ENCODE results near the gene ANO9. TPM values are rescaled to one million over a fixed set of nuclear protein-coding genes. Genes with fewer than 3 reads are reported as not detected.

The ANO9 gene
- total and polyA plus RNA-seq, 2 experiments from 2014 or later, result 9.0 to 10.2 TPM

DNA sequence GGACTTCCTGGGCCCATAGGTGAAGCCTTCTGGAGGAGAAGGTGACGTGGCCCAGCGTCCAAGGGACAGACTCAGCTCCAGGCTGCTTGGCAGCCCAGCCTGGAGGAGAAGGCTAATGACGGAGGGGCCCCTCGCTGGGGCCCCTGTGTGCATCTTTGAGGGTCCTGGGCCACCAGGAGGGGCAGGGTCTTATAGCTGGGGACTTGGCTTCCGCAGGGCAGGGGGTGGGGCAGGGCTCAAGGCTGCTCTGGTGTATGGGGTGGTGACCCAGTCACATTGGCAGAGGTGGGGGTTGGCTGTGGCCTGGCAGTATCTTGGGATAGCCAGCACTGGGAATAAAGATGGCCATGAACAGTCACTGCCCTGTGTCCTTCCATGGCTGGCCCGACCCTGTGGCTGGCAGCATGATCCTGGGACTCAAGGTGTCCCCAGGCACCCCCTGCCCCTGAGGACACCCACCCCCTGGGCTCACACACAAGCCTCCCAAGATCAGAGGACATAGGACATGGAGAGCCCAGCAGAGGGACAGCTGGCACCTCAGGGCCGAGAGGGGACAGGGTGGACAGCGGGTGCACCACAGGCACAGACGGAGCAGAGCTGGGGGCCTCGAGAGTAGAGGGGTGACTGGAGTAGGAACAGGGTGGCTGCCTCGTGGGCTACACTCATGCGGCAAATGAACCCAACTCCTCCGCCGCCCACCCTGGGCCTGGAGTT, 37.1 kb downstream of the ANO9 start (continued):
- TF ChIP-seq, protein P1, sequence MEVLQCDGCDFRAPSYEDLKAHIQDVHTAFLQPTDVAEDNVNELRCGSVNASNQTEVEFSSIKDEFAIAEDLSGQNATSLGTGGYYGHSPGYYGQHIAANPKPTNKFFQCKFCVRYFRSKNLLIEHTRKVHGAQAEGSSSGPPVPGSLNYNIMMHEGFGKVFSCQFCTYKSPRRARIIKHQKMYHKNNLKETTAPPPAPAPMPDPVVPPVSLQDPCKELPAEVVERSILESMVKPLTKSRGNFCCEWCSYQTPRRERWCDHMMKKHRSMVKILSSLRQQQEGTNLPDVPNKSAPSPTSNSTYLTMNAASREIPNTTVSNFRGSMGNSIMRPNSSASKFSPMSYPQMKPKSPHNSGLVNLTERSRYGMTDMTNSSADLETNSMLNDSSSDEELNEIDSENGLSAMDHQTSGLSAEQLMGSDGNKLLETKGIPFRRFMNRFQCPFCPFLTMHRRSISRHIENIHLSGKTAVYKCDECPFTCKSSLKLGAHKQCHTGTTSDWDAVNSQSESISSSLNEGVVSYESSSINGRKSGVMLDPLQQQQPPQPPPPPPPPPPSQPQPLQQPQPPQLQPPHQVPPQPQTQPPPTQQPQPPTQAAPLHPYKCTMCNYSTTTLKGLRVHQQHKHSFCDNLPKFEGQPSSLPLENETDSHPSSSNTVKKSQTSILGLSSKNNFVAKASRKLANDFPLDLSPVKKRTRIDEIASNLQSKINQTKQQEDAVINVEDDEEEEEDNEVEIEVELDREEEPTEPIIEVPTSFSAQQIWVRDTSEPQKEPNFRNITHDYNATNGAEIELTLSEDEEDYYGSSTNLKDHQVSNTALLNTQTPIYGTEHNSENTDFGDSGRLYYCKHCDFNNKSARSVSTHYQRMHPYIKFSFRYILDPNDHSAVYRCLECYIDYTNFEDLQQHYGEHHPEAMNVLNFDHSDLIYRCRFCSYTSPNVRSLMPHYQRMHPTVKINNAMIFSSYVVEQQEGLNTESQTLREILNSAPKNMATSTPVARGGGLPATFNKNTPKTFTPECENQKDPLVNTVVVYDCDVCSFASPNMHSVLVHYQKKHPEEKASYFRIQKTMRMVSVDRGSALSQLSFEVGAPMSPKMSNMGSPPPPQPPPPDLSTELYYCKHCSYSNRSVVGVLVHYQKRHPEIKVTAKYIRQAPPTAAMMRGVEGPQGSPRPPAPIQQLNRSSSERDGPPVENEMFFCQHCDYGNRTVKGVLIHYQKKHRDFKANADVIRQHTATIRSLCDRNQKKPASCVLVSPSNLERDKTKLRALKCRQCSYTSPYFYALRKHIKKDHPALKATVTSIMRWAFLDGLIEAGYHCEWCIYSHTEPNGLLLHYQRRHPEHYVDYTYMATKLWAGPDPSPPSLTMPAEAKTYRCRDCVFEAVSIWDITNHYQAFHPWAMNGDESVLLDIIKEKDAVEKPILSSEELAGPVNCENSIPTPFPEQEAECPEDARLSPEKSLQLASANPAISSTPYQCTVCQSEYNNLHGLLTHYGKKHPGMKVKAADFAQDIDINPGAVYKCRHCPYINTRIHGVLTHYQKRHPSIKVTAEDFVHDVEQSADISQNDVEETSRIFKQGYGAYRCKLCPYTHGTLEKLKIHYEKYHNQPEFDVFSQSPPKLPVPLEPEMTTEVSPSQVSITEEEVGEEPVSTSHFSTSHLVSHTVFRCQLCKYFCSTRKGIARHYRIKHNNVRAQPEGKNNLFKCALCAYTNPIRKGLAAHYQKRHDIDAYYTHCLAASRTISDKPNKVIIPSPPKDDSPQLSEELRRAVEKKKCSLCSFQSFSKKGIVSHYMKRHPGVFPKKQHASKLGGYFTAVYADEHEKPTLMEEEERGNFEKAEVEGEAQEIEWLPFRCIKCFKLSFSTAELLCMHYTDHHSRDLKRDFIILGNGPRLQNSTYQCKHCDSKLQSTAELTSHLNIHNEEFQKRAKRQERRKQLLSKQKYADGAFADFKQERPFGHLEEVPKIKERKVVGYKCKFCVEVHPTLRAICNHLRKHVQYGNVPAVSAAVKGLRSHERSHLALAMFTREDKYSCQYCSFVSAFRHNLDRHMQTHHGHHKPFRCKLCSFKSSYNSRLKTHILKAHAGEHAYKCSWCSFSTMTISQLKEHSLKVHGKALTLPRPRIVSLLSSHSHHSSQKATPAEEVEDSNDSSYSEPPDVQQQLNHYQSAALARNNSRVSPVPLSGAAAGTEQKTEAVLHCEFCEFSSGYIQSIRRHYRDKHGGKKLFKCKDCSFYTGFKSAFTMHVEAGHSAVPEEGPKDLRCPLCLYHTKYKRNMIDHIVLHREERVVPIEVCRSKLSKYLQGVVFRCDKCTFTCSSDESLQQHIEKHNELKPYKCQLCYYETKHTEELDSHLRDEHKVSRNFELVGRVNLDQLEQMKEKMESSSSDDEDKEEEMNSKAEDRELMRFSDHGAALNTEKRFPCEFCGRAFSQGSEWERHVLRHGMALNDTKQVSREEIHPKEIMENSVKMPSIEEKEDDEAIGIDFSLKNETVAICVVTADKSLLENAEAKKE (CRISPR knock-in tag; IDR thresholded peaks at IDR 0.05), result no peak
- TF ChIP-seq, protein P2, sequence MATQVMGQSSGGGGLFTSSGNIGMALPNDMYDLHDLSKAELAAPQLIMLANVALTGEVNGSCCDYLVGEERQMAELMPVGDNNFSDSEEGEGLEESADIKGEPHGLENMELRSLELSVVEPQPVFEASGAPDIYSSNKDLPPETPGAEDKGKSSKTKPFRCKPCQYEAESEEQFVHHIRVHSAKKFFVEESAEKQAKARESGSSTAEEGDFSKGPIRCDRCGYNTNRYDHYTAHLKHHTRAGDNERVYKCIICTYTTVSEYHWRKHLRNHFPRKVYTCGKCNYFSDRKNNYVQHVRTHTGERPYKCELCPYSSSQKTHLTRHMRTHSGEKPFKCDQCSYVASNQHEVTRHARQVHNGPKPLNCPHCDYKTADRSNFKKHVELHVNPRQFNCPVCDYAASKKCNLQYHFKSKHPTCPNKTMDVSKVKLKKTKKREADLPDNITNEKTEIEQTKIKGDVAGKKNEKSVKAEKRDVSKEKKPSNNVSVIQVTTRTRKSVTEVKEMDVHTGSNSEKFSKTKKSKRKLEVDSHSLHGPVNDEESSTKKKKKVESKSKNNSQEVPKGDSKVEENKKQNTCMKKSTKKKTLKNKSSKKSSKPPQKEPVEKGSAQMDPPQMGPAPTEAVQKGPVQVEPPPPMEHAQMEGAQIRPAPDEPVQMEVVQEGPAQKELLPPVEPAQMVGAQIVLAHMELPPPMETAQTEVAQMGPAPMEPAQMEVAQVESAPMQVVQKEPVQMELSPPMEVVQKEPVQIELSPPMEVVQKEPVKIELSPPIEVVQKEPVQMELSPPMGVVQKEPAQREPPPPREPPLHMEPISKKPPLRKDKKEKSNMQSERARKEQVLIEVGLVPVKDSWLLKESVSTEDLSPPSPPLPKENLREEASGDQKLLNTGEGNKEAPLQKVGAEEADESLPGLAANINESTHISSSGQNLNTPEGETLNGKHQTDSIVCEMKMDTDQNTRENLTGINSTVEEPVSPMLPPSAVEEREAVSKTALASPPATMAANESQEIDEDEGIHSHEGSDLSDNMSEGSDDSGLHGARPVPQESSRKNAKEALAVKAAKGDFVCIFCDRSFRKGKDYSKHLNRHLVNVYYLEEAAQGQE (IDR thresholded peaks at IDR 0.05; ENCODE audit: unreplicated experiment), result no peak

DNA sequence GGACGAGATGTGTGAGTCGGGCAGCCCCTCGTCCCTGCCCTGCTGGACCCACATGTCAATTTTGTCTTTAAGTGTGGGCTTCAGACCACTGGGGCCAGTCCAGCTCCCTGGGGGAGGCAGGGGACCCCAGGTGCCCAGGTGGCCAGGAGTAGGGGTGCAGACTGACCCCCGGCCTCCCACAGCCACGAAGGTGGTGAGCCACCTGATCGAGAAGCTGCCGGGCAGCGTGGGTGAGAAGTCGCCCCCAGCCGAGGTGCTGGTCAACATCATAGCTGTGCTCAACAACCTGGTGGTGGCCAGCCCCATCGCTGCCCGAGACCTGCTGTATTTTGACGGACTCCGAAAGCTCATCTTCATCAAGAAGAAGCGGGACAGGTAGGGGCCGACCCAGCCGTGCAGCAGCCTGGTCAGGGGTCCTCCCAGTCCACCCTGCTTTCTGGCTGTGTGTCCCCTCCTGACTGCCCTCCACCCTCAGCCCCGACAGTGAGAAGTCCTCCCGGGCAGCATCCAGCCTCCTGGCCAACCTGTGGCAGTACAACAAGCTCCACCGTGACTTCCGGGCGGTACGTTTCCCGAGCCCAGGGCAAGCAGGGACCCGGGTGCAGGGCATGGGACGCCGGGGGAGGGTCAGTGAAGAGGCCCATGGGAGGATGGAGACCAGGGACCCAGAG, 37.9 kb downstream of the ANO9 start:
- Histone ChIP-seq H3K4me3 (no peak overlapping the region), H3K79me2 (replicated peaks; ENCODE audit: insufficient read depth) (no peaks in the 10 kb centered on the region), H3K9me2 (ENCODE audit: insufficient read depth) (no peaks in the 10 kb centered on the region), H2AFZ (no peak overlapping the region), H3K27ac (ENCODE audit: low read depth) (no peak overlapping the region), H3K27me3 (ENCODE audit: insufficient read depth) (no peaks in the 10 kb centered on the region), H3K4me1 (ENCODE audit: insufficient read depth) (no peaks in the 10 kb centered on the region), H3K4me2 (no peak overlapping the region), H4K20me1 (replicated peaks; ENCODE audit: insufficient read depth) (no peaks in the 10 kb centered on the region; the same call in 1 of the 2 replicates), H3F3A (replicated peaks; ENCODE audit: low read depth) (no peaks in the 10 kb centered on the region), H3K36me3 (ENCODE audit: insufficient read depth) (no peaks in the 10 kb centered on the region)
- H3K27ac Mint-ChIP-seq, result no peak overlapping the region
- ATAC-seq, result no peak
- H3K4me1 Mint-ChIP-seq, result no peaks in the 10 kb centered on the region; the same call in 2 of the 3 replicates
- peaks cover 5% of the 10 kb centered on the region for H3K36me3 Mint-ChIP-seq (ENCODE audit: low read depth)
- peaks cover 15% of the 10 kb centered on the region for H3K27me3 Mint-ChIP-seq (ENCODE audit: insufficient read depth, low read depth, poor library complexity)
- H3K4me3 Mint-ChIP-seq, result no peak overlapping the region
- DNase-seq (ENCODE audit: low spot score), result no peak
- H3K9me3 Mint-ChIP-seq, result peaks cover 21% of the 10 kb centered on the region
- TF ChIP-seq, protein P3, sequence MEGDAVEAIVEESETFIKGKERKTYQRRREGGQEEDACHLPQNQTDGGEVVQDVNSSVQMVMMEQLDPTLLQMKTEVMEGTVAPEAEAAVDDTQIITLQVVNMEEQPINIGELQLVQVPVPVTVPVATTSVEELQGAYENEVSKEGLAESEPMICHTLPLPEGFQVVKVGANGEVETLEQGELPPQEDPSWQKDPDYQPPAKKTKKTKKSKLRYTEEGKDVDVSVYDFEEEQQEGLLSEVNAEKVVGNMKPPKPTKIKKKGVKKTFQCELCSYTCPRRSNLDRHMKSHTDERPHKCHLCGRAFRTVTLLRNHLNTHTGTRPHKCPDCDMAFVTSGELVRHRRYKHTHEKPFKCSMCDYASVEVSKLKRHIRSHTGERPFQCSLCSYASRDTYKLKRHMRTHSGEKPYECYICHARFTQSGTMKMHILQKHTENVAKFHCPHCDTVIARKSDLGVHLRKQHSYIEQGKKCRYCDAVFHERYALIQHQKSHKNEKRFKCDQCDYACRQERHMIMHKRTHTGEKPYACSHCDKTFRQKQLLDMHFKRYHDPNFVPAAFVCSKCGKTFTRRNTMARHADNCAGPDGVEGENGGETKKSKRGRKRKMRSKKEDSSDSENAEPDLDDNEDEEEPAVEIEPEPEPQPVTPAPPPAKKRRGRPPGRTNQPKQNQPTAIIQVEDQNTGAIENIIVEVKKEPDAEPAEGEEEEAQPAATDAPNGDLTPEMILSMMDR (conservative IDR thresholded peaks at IDR 0.05; ENCODE audit: low read depth in 2 of 2), result no peak
- TF ChIP-seq, protein P2 (IDR thresholded peaks at IDR 0.05; ENCODE audit: unreplicated experiment), result no peak
- TF ChIP-seq ZNF331 (CRISPR knock-in tag; IDR thresholded peaks at IDR 0.05; ENCODE audit: low read depth), result no peak
- no peak for TF ChIP-seq ETS1 (IDR thresholded peaks at IDR 0.05)
